HepG2 (cell line): ENCODE results near the gene CEP250. TPM values are rescaled to one million over a fixed set of nuclear protein-coding genes. Genes with fewer than 3 reads are reported as not detected.

Experiments
- ATAD3A ChIP-seq: sonication (generic); formaldehyde crosslinking; IDR thresholded peaks from 2 replicates; pipeline ENCODE4 v1.4.0; 2020; ENCODE audit warnings: missing genetic modification reagents
- DPF2 ChIP-seq: sonication (generic); formaldehyde crosslinking; IDR thresholded peaks from 2 replicates; pipeline ENCODE4 v1.4.0; 2020; ENCODE audit warnings: mild to moderate bottlenecking, low read depth, missing genetic modification reagents, borderline replicate concordance
- E2F1 ChIP-seq: sonication (generic); formaldehyde crosslinking; IDR thresholded peaks from 2 replicates; pipeline ENCODE4 v1.5.0; 2020; ENCODE audit warnings: missing genetic modification reagents
- HMG20A ChIP-seq: IDR thresholded peaks from 2 replicates; pipeline ENCODE4 v1.6.1; 2016; ENCODE audit warnings: borderline replicate concordance
- KAT8 ChIP-seq: IDR thresholded peaks from 2 replicates; pipeline ENCODE4 v1.6.1; 2016; ENCODE audit warnings: missing genetic modification reagents, missing compliant biosample characterization
- MTF2 ChIP-seq: sonication (generic); formaldehyde crosslinking; IDR thresholded peaks from 2 replicates; pipeline ENCODE4 v1.5.0; 2020; ENCODE audit warnings: missing genetic modification reagents, borderline replicate concordance
- RORA ChIP-seq: sonication (generic); formaldehyde crosslinking; IDR thresholded peaks from 2 replicates; pipeline ENCODE4 v1.5.0; 2020; ENCODE audit warnings: mild to moderate bottlenecking, missing genetic modification reagents, moderate library complexity
- SAFB2 ChIP-seq: sonication (generic); formaldehyde crosslinking; IDR thresholded peaks from 2 replicates; pipeline ENCODE4 v1.5.1; 2020; ENCODE audit warnings: missing genetic modification reagents, low read depth, mild to moderate bottlenecking, borderline replicate concordance
- SCMH1 ChIP-seq: sonication (generic); formaldehyde crosslinking; IDR thresholded peaks from 2 replicates; pipeline ENCODE4 v1.9.0; 2021; ENCODE audit warnings: missing genetic modification reagents, mild to moderate bottlenecking, borderline replicate concordance
- SMAD3 ChIP-seq: sonication (generic); formaldehyde crosslinking; IDR thresholded peaks from 2 replicates; pipeline ENCODE4 v1.4.0; 2020; ENCODE audit warnings: missing genetic modification reagents
- TCF12 ChIP-seq, 2 experiments: fragments of 450-650 bp in 1 of 2; sonication (generic) in 1 of 2; formaldehyde crosslinking in 1 of 2; IDR thresholded peaks; 2 replicates each; pipeline versions ENCODE4 v1.6.1 to v1.8.0; 2017 to 2022; ENCODE audit warnings: antibody characterized with exemption in 1 of 2, mild to moderate bottlenecking in 1 of 2, missing genetic modification reagents in 1 of 2, moderate library complexity in 1 of 2
- YY1 ChIP-seq: IDR thresholded peaks from 2 replicates; pipeline ENCODE4 v1.6.1; 2011; ENCODE audit warnings: low read length, low read depth, moderate library complexity, mild to moderate bottlenecking; ENCODE audit not compliant: insufficient read depth, insufficient replicate concordance
- ZNF232 ChIP-seq: sonication (generic); formaldehyde crosslinking; IDR thresholded peaks from 2 replicates; pipeline ENCODE4 v1.4.0; 2020; ENCODE audit warnings: missing genetic modification reagents, borderline replicate concordance
- ZNF382 ChIP-seq: sonication (generic); formaldehyde crosslinking; IDR thresholded peaks from 2 replicates; pipeline ENCODE4 v1.5.0; 2020; ENCODE audit warnings: missing genetic modification reagents, mild to moderate bottlenecking, borderline replicate concordance
- ZNF501 ChIP-seq: sonication (generic); formaldehyde crosslinking; IDR thresholded peaks from 2 replicates; pipeline ENCODE4 v1.5.1; 2020; ENCODE audit warnings: mild to moderate bottlenecking, moderate library complexity, missing genetic modification reagents
- ZNF558 ChIP-seq: sonication (generic); formaldehyde crosslinking; IDR thresholded peaks from 2 replicates; pipeline ENCODE4 v1.9.0; 2022; ENCODE audit warnings: mild to moderate bottlenecking, missing genetic modification reagents, borderline replicate concordance
- ZNF615 ChIP-seq: sonication (generic); formaldehyde crosslinking; IDR thresholded peaks from 2 replicates; pipeline ENCODE4 v1.5.0; 2020; ENCODE audit warnings: mild to moderate bottlenecking, missing genetic modification reagents, borderline replicate concordance
- ZNF740 ChIP-seq: sonication (generic); formaldehyde crosslinking; IDR thresholded peaks from 2 replicates; pipeline ENCODE4 v1.4.0; 2020; ENCODE audit warnings: missing genetic modification reagents
- ZNF747 ChIP-seq: sonication (generic); formaldehyde crosslinking; IDR thresholded peaks from 2 replicates; pipeline ENCODE4 v1.8.1; 2023; ENCODE audit warnings: missing genetic modification reagents, mild to moderate bottlenecking, borderline replicate concordance
- polyA plus RNA-seq, 8 experiments: library from polyadenylated mRNA; depleted of rRNA in 3 of 8; stranded (reverse) in 7 of 8; unstranded in 1 of 8; fragments of >200 nt; fragmentation: Illumina TruSeq in 4 of 8; extraction: Trizol in 4 of 8; gene quantifications; 2 replicates each; pipeline versions ENCODE4 v1.2.1 to v1.2.3, GENCODE V29; 2011 to 2016; ENCODE audit warnings: low read depth in 4 of 8, missing spikeins in 1 of 8, mixed read lengths in 1 of 8; ENCODE audit not compliant: insufficient read depth in 1 of 8
- total RNA-seq, 5 experiments: library from RNA; depleted of rRNA; stranded (reverse); fragments of >200 nt; fragmentation: Illumina TruSeq; extraction: Trizol; gene quantifications; 2 replicates each; pipeline ENCODE4 v1.2.3, GENCODE V29; 2016; ENCODE audit warnings: low read depth in 1 of 5
- TF ChIP-seq, protein P1 (sequence below): sonication (generic); formaldehyde crosslinking; IDR thresholded peaks from 2 replicates; pipeline ENCODE4 v1.4.0; 2020; ENCODE audit warnings: missing genetic modification reagents, mild to moderate bottlenecking, borderline replicate concordance
- TF ChIP-seq, protein P2 (sequence below): sonication (generic); formaldehyde crosslinking; IDR thresholded peaks from 2 replicates; pipeline ENCODE4 v1.5.0; 2020; ENCODE audit warnings: mild to moderate bottlenecking, missing genetic modification reagents
- TF ChIP-seq, protein P3 (sequence below): sonication (generic); formaldehyde crosslinking; IDR thresholded peaks from 2 replicates; pipeline ENCODE4 v1.8.1; 2023; ENCODE audit warnings: mild to moderate bottlenecking, moderate library complexity, missing genetic modification reagents

Gene CEP250
- total and polyA plus RNA-seq, 2 of the 13 experiments (the other 11 are each of a cell fraction or from before 2014, with no cell fraction given), result 28.8 to 55.3 TPM

DNA sequence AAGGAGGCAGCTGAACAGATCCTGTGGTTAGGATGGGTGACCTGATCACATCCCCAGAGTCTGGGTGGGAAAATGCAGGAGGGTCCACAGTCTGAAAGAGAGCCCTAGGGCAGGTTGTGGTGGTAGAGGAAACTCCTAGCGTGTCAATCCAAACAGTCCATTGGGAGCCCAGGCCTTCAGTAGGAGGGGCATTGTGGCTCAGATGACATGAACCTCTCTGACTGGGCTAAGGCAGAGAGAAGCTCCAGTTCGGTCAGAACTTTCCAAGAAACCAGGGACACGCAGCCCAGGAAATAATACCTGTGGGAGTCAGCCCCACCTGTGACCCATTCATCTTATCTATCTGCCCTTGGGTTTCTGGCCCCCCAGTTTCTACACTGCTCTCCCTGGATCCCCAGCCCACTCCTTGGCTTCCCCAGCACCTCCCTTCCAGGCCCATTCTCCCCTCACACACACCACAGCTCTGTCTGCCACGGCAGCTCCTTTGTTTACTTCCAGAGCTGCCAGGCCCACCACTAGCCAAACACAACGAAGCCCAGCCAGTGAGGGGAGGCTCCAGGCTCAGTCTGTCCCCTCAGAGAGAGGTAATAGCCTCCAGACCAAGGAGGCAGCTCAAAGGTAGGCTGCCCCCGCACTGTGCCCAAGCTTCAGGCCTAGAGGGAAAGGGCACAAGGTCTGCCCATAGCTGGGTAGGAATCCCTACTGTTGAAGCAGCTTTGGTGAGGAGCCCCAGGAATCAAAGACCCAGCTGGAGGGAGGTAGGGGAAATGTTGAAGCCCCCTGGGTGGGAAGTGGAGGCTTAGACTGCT is 23.6 kb upstream of the CEP250 start (continued):
- TF ChIP-seq ZNF558 (CRISPR knock-in tag), result no peak
- no peak for TF ChIP-seq E2F1 (CRISPR knock-in tag)
- 0 out of 2 replicates have a peak, but pooled peaks have one; percentile 36 for TF ChIP-seq KAT8 (CRISPR knock-in tag)
- TF ChIP-seq ZNF740 (CRISPR knock-in tag), result no peak
- peak; percentile 67; the same call in 1 of the 2 replicates for TF ChIP-seq ATAD3A (CRISPR knock-in tag)
- TF ChIP-seq SAFB2 (CRISPR knock-in tag), result no peak
- TF ChIP-seq DPF2 (CRISPR knock-in tag), result no peak; the same call in 1 of the 2 replicates
- no peak for TF ChIP-seq ZNF747 (CRISPR knock-in tag)
- TF ChIP-seq ZNF501 (CRISPR knock-in tag), result peak; percentile 49
- TF ChIP-seq HMG20A (CRISPR knock-in tag), result peak; percentile 15; the same call in 1 of the 2 replicates
- TF ChIP-seq RORA (CRISPR knock-in tag), result no peak
- TF ChIP-seq ZNF232 (CRISPR knock-in tag), result no peak
- TF ChIP-seq SCMH1 (CRISPR knock-in tag), result no peak
- TF ChIP-seq, protein P1, sequence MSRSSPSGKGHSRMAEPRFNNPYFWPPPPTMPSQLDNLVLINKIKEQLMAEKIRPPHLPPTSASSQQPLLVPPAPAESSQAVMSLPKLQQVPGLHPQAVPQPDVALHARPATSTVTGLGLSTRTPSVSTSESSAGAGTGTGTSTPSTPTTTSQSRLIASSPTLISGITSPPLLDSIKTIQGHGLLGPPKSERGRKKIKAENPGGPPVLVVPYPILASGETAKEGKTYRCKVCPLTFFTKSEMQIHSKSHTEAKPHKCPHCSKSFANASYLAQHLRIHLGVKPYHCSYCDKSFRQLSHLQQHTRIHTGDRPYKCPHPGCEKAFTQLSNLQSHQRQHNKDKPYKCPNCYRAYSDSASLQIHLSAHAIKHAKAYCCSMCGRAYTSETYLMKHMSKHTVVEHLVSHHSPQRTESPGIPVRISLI (CRISPR knock-in tag), result no peak
- TF ChIP-seq, protein P2, sequence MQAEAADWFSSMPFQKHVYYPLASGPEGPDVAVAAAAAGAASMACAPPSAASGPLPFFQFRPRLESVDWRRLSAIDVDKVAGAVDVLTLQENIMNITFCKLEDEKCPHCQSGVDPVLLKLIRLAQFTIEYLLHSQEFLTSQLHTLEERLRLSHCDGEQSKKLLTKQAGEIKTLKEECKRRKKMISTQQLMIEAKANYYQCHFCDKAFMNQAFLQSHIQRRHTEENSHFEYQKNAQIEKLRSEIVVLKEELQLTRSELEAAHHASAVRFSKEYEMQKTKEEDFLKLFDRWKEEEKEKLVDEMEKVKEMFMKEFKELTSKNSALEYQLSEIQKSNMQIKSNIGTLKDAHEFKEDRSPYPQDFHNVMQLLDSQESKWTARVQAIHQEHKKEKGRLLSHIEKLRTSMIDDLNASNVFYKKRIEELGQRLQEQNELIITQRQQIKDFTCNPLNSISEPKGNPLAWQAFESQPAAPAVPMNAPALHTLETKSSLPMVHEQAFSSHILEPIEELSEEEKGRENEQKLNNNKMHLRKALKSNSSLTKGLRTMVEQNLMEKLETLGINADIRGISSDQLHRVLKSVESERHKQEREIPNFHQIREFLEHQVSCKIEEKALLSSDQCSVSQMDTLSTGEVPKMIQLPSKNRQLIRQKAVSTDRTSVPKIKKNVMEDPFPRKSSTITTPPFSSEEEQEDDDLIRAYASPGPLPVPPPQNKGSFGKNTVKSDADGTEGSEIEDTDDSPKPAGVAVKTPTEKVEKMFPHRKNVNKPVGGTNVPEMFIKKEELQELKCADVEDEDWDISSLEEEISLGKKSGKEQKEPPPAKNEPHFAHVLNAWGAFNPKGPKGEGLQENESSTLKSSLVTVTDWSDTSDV (CRISPR knock-in tag), result peak; percentile 61; the same call in 1 of the 2 replicates
- TF ChIP-seq, protein P3, sequence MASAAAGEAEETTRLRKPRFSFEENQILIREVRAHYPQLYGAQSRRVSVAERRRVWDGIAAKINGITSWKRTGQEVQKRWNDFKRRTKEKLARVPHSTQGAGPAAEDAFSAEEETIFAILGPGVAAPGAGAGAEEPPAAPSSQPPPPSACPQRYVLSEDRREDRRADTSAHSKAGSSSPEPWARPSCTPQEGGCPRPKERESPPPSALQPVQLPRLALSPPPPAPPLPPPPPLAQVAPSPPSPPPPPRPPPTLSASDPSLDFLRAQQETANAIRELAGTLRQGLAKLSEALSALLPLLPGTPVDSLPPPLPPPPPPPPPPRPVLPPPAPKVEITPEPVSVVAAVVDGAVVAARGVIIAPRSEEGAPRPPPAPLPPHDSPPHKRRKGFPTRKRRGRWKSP (CRISPR knock-in tag), result no peak
- no peak for TF ChIP-seq ZNF615 (CRISPR knock-in tag)
- TF ChIP-seq ZNF382 (CRISPR knock-in tag), result no peak
- no peak for TF ChIP-seq YY1
- TF ChIP-seq TCF12 (IDR thresholded peaks at IDR 0.05), result no peak
- TF ChIP-seq TCF12 (CRISPR knock-in tag; IDR thresholded peaks at IDR 0.05), result no peak
- no peak for TF ChIP-seq MTF2 (CRISPR knock-in tag)
- TF ChIP-seq SMAD3, result peak; percentile 13; the same call in 1 of the 2 replicates
